Hematopoietic multipotent progenitor cell treated with erythropoietin and hydrocortisone succinate and interleukin-3 and kit ligand, for 15 days (in vitro differentiated cells): ENCODE data around the gene ODAD4.
A peak's percentile ranks its signal among the peaks of the same experiment; 100 is the strongest.

Experiments
- DNase-seq: peaks from one replicate; pipeline ENCODE4 v3.0.0-alpha.2; 2015; ENCODE audit warnings: low spot score

The ODAD4 gene

GRCh38 chr17:41941168-41941567 is 10.8 kb downstream of the ODAD4 start:
- no peak for DNase-seq

DNA sequence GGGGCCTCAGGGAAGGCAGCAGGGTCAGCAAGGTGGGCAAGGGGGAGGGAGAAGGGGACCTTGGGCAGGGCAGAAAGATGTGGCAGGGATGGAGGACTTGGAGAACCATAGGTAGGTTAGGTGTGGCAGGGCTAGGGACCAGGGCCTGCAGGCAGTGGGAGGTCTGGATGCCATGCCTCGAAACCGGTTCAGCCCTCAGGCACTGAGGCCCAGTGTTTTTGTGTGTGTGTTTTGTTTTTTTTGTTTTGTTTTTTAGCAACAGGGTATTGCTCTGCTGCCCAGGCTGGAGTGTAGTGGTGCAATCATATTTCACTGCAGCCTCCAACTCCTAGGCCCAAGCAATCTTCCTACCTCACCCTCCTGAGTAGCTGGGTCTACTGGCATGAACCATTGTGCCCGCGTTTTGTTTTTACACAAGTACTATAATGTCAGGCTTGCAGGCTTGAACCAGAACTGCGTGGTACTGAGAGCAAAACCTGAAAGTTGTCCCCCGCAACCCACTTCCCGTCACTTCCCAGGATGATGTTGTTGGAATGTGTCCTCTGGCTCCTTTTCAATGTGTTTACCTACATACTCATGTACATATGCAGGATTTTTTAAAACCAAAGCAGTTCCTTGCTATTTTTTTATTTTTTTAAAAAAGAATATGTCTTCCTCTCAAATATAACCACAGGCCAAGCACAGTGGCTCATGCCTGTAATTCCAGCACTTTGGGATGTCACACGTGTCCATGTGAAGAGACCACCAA is 12.4 kb downstream of the ODAD4 start:
- DNase-seq, result no peak

DNA sequence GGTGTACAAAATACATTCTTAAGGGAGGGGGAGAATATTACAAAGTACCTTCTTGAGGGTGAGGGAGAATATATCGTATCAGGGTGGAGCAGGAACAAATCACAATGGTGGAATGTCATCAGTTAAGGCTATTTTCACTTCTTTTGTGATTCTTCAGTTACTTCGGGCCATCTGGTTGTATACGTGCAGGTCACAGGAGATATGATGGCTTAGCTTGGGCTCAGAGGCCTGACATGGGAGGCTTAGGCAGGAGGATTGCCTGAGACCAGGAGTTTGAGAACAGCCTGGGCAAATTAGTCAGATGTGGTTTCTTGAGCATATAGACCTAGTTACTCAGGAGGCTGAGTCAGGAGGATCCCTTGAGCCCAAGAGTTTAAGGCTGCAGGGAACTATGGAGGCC is 13.1 kb downstream of the ODAD4 start:
- no peak for DNase-seq

GRCh38 chr17:41944943-41945342 is 14.5 kb downstream of the ODAD4 start:
- no peak for DNase-seq

DNA sequence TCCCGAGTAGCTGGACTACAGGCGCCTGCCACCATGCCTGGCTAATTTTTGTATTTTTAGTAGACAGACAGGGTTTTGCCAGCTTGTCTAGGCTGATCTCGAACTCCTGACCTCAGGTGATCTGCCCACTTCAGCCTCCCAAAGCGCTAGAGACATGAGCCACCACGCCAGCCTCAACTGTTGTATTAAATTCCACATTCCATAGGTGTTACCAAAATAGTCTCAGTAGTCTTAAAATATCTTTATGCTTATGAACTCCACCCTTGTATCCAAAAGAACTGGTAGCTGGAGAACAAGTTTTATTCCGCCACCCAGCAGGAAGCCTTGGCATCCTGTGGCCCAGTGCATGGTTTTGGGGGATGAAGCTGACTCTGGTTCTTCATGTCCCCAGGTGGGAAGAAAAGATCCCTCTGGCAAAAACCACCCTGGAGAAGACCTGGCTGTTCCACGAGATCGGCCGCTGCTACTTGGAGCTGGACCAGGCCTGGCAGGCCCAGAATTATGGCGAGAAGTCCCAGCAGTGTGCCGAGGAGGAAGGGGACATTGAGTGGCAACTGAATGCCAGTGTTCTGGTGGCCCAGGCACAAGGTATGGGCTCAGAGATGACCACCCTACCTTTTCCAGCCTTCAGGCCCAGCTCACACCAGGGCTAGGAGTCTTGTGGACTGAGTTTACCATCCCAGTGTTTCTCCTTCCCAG is 18.5 kb downstream of the ODAD4 start:
- DNase-seq, result no peak

- peak; percentile 6 for DNase-seq
These were observed 26.1 kb downstream of the ODAD4 start for GRCh38 chr17:41956522-41956921.

- peak; percentile 60 for DNase-seq
These were observed 26.8 kb downstream of the ODAD4 start for GRCh38 chr17:41957031-41957868.

DNA sequence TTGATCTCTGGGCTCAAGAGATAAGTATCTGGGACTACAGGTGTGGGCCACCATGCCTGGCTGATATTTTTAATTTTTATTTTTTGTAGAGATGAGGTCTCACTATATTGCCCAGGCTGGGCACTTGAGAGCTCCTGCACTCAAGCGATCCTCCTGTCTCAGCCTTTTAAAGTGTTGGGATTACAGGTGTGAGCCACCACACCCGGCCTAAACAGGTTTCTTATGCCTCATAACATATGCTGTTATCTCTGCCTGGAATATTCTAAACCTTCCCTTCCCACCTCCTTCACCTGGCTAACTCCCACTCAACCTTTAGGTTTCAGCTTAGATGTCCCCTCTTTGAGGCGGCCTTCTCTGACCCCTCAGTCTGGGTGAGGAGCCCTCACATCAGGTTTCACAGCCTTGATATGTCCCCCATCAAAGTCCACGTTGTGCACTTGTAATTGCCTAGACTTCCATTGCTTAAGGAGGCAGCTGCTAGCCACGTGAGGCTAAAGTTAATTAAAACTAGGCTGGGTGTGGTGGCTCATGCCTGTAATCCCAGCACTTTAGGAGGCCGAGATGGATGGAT is 27.5 kb downstream of the ODAD4 start:
- DNase-seq, result no peak

GRCh38 chr17:41959030-41959335 is 28.6 kb downstream of the ODAD4 start:
- no peak for DNase-seq

DNA sequence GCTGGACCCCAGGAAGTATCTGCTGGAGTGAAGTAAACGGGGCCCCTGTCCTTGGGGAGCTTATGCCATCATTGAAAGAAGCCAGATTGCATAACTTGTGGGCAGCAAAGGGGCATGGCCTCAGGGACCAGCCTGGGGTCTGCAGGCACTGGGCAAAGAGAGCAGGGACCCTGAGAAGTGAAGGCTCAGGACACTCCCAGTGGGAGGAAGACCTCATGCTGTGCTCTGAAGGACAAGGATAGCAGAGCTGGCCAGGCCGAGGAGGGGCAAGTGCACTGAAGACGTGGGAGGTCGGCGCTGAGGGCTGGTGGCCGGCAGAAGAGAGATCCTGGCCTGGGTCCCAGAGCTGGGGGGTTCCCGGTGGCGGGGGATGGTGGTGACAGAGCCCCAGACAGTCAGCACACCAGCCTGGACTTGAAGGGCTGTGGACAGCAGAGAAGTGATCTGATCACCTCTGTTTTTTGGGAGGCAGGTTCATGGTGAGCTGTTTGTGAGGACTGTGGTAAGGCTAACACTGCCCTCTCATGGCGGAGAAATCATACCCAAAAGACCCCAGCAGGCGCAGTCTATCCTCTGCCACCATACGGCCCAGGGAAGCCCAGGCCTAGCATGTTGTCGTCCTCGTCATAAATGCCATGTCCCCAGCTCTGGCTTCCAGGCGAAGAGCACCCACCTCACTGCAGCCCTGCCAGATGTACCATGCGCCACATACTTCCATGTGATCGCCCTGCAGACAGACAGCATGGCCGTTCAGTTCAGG is 29.1 kb downstream of the ODAD4 start:
- DNase-seq, result peak; percentile 62

DNA sequence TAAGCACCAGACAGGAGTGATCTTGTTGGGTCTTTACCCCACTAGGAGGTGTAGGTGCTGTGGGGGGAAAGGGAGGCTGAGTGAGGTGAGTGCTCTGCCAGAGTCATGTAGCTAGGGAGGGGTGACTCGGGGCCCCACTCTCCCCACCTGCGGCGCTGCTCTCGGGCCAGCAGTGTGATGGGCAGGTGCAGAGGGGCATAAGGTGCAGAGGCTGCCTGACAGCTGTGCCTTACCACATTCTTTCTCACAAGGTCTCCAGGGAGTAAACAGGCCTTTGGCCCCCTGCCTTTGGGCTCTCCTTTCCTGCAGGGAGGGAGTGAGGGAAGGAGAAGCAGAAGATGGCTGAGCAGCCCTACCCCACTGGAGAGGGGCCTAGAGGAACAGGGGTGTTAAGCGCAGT is 31.7 kb downstream of the ODAD4 start:
- DNase-seq, result no peak

GRCh38 chr17:41962768-41963434 is 32.5 kb downstream of the ODAD4 start:
- peak; percentile 74 for DNase-seq

DNA sequence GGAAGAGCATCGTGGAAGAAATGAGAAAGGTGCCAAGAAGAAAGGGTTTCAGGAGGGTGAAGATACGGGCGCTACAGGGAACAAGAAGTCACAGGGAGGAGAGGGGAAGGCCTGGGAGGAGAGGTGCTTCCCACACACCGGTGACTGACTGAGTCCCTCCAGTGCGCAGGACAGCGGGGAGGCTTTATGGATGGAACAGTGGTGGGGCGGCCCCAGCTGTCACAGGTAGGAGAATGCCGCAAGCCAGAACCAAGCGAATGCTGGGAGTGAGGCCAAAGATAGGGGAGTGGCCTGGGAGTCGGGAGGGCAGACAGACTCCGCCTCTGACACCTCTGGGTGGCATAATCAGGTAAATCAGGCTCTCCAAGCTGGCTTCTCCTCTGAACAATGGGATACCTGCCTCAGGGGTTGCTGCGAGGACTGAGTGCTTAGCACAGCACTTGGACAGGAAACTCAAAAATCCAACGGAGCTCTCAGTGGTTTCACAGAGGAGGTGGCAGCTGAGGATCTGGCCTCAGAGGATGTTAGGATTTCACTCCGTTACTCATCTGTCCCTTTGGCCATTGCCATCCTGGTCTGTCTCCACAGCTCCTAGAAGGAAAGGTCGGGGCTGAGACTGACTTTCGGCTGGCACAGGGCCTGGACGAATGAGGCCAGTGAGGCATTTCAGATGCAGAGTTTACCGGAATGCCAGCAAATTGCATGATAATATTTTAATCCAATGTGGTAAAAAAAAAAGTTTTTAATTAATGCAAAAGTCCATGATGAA is 35.5 kb downstream of the ODAD4 start:
- peak; percentile 70 for DNase-seq

GRCh38 chr17:41966463-41967140 is 36.2 kb downstream of the ODAD4 start, which contains the start of gene CNP:
Gene CNP (plus strand): TSS chr17:41966795. CDS start chr17:41966885, 90 bp downstream.
- peak; percentile 80 for DNase-seq

- DNase-seq, result peak; percentile 36
These were observed 36.9 kb downstream of the ODAD4 start for GRCh38 chr17:41967141-41967920.

DNA sequence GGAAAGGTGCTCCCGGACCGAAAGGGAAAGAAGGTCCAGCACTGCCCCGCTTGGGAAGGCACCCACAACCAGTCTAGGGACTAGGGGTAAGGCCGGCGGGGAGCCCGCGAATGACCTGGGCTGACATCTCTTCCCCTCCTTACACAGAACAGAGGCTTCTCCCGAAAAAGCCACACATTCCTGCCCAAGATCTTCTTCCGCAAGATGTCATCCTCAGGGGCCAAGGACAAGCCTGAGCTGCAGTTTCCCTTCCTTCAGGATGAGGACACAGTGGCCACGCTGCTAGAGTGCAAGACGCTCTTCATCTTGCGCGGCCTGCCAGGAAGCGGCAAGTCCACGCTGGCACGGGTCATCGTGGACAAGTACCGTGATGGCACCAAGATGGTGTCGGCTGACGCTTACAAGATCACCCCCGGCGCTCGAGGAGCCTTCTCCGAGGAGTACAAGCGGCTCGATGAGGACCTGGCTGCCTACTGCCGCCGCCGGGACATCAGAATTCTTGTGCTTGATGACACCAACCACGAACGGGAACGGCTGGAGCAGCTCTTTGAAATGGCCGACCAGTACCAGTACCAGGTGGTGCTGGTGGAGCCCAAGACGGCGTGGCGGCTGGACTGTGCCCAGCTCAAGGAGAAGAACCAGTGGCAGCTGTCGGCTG is 37.6 kb downstream of the ODAD4 start:
- DNase-seq, result no peak

- DNase-seq, result no peak
These were observed 38.3 kb downstream of the ODAD4 start for GRCh38 chr17:41968676-41969075.

- no peak for DNase-seq
These were observed 40.5 kb downstream of the ODAD4 start for GRCh38 chr17:41970901-41971331.
